ENCODE data around the gene OASL. TPM values are rescaled to one million over a fixed set of nuclear protein-coding genes. Genes with fewer than 3 reads are reported as not detected.

The OASL gene
- total RNA-seq, 1 donor from 2014 or later = 0.98 TPM

DNA sequence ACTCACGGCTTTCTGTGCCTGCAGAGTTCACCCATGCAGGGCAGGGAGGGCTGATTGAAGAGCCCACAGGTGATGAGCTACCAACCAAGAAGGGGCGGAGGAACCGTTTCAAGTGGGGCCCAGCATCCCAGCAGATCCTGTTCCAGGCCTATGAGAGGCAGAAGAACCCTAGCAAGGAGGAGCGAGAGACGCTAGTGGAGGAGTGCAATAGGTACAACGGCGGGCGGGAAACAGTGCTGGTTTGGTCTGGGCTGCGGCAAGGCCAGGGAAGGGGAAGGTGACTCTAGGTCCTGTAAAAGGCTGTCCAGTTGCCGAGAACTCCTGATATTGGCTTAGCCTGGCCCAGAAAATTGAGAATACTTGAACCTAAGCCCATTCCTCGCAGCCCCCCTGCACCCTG, 45.5 kb downstream of the OASL start:
- H3K27ac ChIP-seq = no peak overlapping the region
- H3K4me1 ChIP-seq = no peaks in the 10 kb centered on the region
- H3K4me3 ChIP-seq = no peak overlapping the region
- no peaks in the 10 kb centered on the region for H3K27me3 ChIP-seq
- intact Hi-C loops (cut with DNase I) = no loop called here
- no peaks in the 10 kb centered on the region for H3K36me3 ChIP-seq
- no peaks in the 10 kb centered on the region for H3K9me3 ChIP-seq
- TF ChIP-seq POLR2AphosphoS5 (IDR thresholded peaks at IDR 0.05; ENCODE audit: insufficient read depth in 1 of 2, low read depth in 1 of 2) = no peak
- no peak for TF ChIP-seq POLR2A (IDR thresholded peaks at IDR 0.05)
- no peak for DNase-seq (ENCODE audit: extremely low spot score in 2 of 2)

GRCh38 chr12:120992989-120993388, 46.1 kb downstream of the OASL start:
- intact Hi-C loops (cut with DNase I) = no loop called here
- no peak overlapping the region for H3K4me3 ChIP-seq
- no peaks in the 10 kb centered on the region for H3K9me3 ChIP-seq
- H3K4me1 ChIP-seq = no peaks in the 10 kb centered on the region
- no peak for DNase-seq (ENCODE audit: extremely low spot score in 2 of 2)
- TF ChIP-seq POLR2AphosphoS5 (IDR thresholded peaks at IDR 0.05; ENCODE audit: insufficient read depth in 1 of 2, low read depth in 1 of 2) (no peak), POLR2A (IDR thresholded peaks at IDR 0.05) (no peak)
- TF ChIP-seq, protein P1, sequence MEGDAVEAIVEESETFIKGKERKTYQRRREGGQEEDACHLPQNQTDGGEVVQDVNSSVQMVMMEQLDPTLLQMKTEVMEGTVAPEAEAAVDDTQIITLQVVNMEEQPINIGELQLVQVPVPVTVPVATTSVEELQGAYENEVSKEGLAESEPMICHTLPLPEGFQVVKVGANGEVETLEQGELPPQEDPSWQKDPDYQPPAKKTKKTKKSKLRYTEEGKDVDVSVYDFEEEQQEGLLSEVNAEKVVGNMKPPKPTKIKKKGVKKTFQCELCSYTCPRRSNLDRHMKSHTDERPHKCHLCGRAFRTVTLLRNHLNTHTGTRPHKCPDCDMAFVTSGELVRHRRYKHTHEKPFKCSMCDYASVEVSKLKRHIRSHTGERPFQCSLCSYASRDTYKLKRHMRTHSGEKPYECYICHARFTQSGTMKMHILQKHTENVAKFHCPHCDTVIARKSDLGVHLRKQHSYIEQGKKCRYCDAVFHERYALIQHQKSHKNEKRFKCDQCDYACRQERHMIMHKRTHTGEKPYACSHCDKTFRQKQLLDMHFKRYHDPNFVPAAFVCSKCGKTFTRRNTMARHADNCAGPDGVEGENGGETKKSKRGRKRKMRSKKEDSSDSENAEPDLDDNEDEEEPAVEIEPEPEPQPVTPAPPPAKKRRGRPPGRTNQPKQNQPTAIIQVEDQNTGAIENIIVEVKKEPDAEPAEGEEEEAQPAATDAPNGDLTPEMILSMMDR (IDR thresholded peaks at IDR 0.05) = no peak
- no peaks in the 10 kb centered on the region for H3K36me3 ChIP-seq
- H3K27ac ChIP-seq = no peak overlapping the region
- no peaks in the 10 kb centered on the region for H3K27me3 ChIP-seq

DNA sequence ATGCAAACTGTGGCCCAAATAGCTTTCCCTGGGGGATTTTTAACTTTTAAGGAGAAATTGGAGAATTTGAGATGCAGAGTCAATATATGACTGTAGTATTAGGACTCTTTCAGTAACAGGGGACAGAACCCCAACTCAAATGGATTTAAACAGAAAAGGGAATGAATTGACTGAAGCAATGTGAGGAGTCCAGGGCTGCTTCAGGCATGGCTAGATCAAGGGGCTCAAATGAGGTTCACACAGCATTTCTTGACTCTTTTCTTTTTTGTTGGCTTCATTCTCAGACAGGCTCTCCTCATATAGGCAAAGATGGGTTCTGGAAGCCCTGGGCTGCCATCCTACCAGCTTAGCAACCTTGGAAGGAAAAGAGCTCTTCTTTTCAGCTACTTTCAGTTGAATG, 47.1 kb downstream of the OASL start:
- Histone ChIP-seq H3K4me1 (no peaks in the 10 kb centered on the region), H3K36me3 (no peaks in the 10 kb centered on the region), H3K4me3 (no peak overlapping the region), H3K9me3 (no peaks in the 10 kb centered on the region), H3K27ac (no peak overlapping the region), H3K27me3 (no peaks in the 10 kb centered on the region)
- no peak for TF ChIP-seq POLR2A (IDR thresholded peaks at IDR 0.05)
- no peak for TF ChIP-seq POLR2AphosphoS5 (IDR thresholded peaks at IDR 0.05; ENCODE audit: insufficient read depth in 1 of 2, low read depth in 1 of 2)
- TF ChIP-seq, protein P1 (IDR thresholded peaks at IDR 0.05) = no peak
- no peak for DNase-seq (ENCODE audit: extremely low spot score in 2 of 2)
- intact Hi-C loops (cut with DNase I) = no loop called here

DNA sequence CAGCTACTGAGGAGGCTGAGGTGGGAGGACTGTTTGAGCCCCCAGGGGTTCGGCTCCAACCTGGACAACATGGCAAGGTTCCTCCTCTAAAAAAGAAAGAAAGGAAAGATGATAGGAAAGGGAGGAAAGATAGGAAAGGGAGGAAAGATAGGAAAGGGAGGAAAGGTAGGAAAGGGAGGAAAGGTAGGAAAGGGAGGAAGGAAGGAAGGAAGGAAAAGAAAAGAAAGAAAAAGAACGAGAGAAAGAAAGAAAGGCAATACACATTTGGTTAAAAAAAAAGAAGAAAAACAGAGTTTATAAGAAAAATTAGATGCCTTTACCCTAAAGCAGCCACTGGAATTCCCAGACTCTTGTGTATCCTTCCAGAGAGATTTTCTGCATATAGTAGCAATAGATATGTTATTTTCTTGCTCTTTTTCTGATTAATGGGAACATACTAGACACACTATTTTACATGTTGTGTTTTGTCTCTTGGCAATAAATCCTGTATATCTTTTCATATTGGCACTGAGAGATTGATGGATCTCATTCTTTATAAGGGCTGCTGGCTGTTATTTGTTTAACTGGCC, 48.5 kb downstream of the OASL start:
- no peak overlapping the region for H3K27ac ChIP-seq
- no peaks in the 10 kb centered on the region for H3K27me3 ChIP-seq
- DNase-seq (ENCODE audit: extremely low spot score in 2 of 2) = no peak
- no peak for TF ChIP-seq POLR2AphosphoS5 (IDR thresholded peaks at IDR 0.05; ENCODE audit: insufficient read depth in 1 of 2, low read depth in 1 of 2)
- no peak for TF ChIP-seq POLR2A (IDR thresholded peaks at IDR 0.05)
- TF ChIP-seq, protein P1 (IDR thresholded peaks at IDR 0.05) = no peak
- no peaks in the 10 kb centered on the region for H3K9me3 ChIP-seq
- H3K4me3 ChIP-seq = no peak overlapping the region
- no peaks in the 10 kb centered on the region for H3K4me1 ChIP-seq
- intact Hi-C loops (cut with DNase I) = no loop called here
- H3K36me3 ChIP-seq = no peaks in the 10 kb centered on the region

DNA sequence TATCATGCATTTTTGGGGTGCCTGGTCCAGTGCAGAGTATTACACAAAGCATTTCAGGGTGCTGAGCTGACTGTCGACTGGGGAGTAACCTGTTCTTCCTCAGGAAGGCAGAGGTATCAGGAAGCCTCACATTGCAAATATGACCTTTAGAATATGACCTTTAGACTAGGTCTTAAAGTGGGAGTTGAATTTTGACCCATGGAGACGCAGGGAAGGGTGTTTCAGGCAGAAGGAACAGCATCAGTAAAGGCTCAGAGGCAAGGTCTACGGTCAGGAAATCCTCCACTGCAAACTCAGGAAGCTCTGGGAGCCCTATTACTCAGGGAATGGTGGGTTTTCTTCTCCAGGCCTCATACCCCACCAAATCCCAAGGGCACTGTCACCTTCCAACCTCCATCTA, 49.4 kb downstream of the OASL start:
- Histone ChIP-seq H3K36me3 (no peaks in the 10 kb centered on the region), H3K4me1 (no peaks in the 10 kb centered on the region), H3K4me3 (no peak overlapping the region), H3K27ac (no peak overlapping the region), H3K27me3 (no peaks in the 10 kb centered on the region), H3K9me3 (no peaks in the 10 kb centered on the region)
- intact Hi-C loops (cut with DNase I) = no loop called here
- no peak for DNase-seq (ENCODE audit: extremely low spot score in 2 of 2)
- TF ChIP-seq POLR2AphosphoS5 (IDR thresholded peaks at IDR 0.05; ENCODE audit: insufficient read depth in 1 of 2, low read depth in 1 of 2) (no peak), POLR2A (IDR thresholded peaks at IDR 0.05) (no peak)
- TF ChIP-seq, protein P1 (IDR thresholded peaks at IDR 0.05) = no peak
